GM12878 (cell line): ENCODE measurements around the gene OVCA2. TPM values are rescaled to one million over a fixed set of nuclear protein-coding genes. Genes with fewer than 3 reads are reported as not detected.

Experiments
- ATAC-seq: fragments of 200-7000 bp; cut with Tn5 transposase; 3 replicates; pipeline ENCODE4 v1.9.1; 2020; ENCODE audit warnings: mild to moderate bottlenecking, moderate library complexity
- BruUV-seq: library from RNA; stranded (reverse); fragments of 400-500 nt; replicated peaks from 2 replicates; lab custom pipeline; 2021; lab: Mats Ljungman, UMichigan
- CTCF ChIA-PET: fragments of 300-600 bp; sonication (Branson Sonifier 250); formaldehyde crosslinking; extraction: SDS; loops from one replicate; lab custom pipeline; 2021; ENCODE audit warnings: inconsistent platforms; lab: Yijun Ruan, JAX
- POLR2A ChIA-PET: fragments of 350-600 bp; formaldehyde crosslinking; extraction: SDS; loops from one replicate; lab custom pipeline; 2021; ENCODE audit warnings: inconsistent platforms; lab: Charles Lee
- RAD21 ChIA-PET: fragments of 300-600 bp; sonication (Branson Sonifier 250); formaldehyde crosslinking; loops from one replicate; lab custom pipeline; 2023; ENCODE audit warnings: antibody characterized with exemption; ENCODE audit not compliant: unreplicated experiment; lab: Charles Lee
- SMC1A ChIA-PET: fragments of 300-600 bp; sonication (Branson Sonifier 250); formaldehyde crosslinking; loops from one replicate; lab custom pipeline; 2023; ENCODE audit not compliant: unreplicated experiment, uncharacterized antibody; lab: Charles Lee
- DNase-seq: peaks from one replicate; pipeline ENCODE4 v3.0.0-alpha.2; 2011; ENCODE audit warnings: low read depth, low spot score
- FAIRE-seq: peaks from 3 replicates; lab custom pipeline; 2011; peaks lifted over from hg19 to GRCh38; lab: Jason Lieb, UNC
- H2AFZ ChIP-seq: 2 replicates; pipeline ENCODE4 v1.6.0; 2011; ENCODE audit warnings: low read depth, low read length, control low read depth; ENCODE audit not compliant: control insufficient read depth
- H3K27ac ChIP-seq: 2 replicates; pipeline ENCODE4 v1.5.1; 2011; ENCODE audit warnings: control low read depth; ENCODE audit not compliant: control insufficient read depth, insufficient read depth
- H3K27me3 ChIP-seq, 2 experiments: replicated peaks in 1 of 2; 2 replicates each; pipeline versions ENCODE4 v1.6.0 to v1.6.1; 2011; ENCODE audit warnings: low read length in 1 of 2; ENCODE audit not compliant: control insufficient read depth in 2 of 2, insufficient read depth in 2 of 2
- H3K36me3 ChIP-seq, 2 experiments: 2 replicates each; pipeline ENCODE4 v1.5.1; 2011; ENCODE audit warnings: low read length in 1 of 2; ENCODE audit not compliant: control insufficient read depth in 2 of 2, insufficient read depth in 2 of 2
- H3K4me1 ChIP-seq: 2 replicates; pipeline ENCODE4 v1.6.1; 2011; ENCODE audit warnings: mild to moderate bottlenecking, low read length, moderate library complexity, mixed read lengths; ENCODE audit not compliant: control insufficient read depth, insufficient read depth
- H3K4me2 ChIP-seq: 2 replicates; pipeline ENCODE4 v1.6.0; 2011; ENCODE audit warnings: control low read depth; ENCODE audit not compliant: control insufficient read depth, insufficient read depth
- H3K4me3 ChIP-seq: fragments of 200-600 bp; sonication (generic); 2 replicates; pipeline ENCODE4 v1.5.1; 2016
- H3K79me2 ChIP-seq: 2 replicates; pipeline ENCODE4 v1.6.0; 2011; ENCODE audit warnings: low read length; ENCODE audit not compliant: control insufficient read depth, insufficient read depth
- H3K9ac ChIP-seq: 2 replicates; pipeline ENCODE4 v1.8.0; 2011; ENCODE audit warnings: low read length, control low read depth, mixed read lengths; ENCODE audit not compliant: control insufficient read depth, insufficient read depth
- H3K9me3 ChIP-seq: replicated peaks from 3 replicates; pipeline ENCODE4 v1.5.1; 2011; ENCODE audit warnings: mild to moderate bottlenecking, low read length; ENCODE audit not compliant: control insufficient read depth, insufficient read depth
- H4K20me1 ChIP-seq: 2 replicates; pipeline ENCODE4 v1.6.0; 2011; ENCODE audit not compliant: control insufficient read depth, insufficient read depth
- BACH1 ChIP-seq: fragments of 450-650 bp; IDR thresholded peaks from 2 replicates; pipeline ENCODE4 v1.6.1; 2017; ENCODE audit warnings: mild to moderate bottlenecking, borderline replicate concordance
- CHD2 ChIP-seq: IDR thresholded peaks from 2 replicates; pipeline ENCODE4 v1.6.1; 2011; ENCODE audit warnings: low read depth, low read length, improper control_type of control experiment, borderline replicate concordance
- GATAD2B ChIP-seq: fragments of 450-650 bp; conservative IDR thresholded peaks from 2 replicates; pipeline ENCODE4 v1.6.1; 2017; ENCODE audit warnings: low read depth, mild to moderate bottlenecking, moderate library complexity
- PAX8 ChIP-seq: fragments of 450-650 bp; IDR thresholded peaks from 2 replicates; pipeline ENCODE4 v1.6.1; 2017; ENCODE audit warnings: mild to moderate bottlenecking, moderate library complexity
- REST ChIP-seq: IDR thresholded peaks from 2 replicates; pipeline ENCODE4 v1.6.1; 2012; ENCODE audit warnings: mild to moderate bottlenecking, low read depth, low read length
- SREBF1 ChIP-seq: IDR thresholded peaks from 2 replicates; pipeline ENCODE4 v1.6.1; 2012; ENCODE audit warnings: mild to moderate bottlenecking, low read length
- SREBF2 ChIP-seq: IDR thresholded peaks from 2 replicates; pipeline ENCODE4 v1.6.1; 2012; ENCODE audit warnings: mild to moderate bottlenecking, low read length
- ZBTB4 ChIP-seq: fragments of 450-650 bp; formaldehyde crosslinking; IDR thresholded peaks from 2 replicates; pipeline ENCODE4 v1.4.0; 2022; ENCODE audit warnings: mild to moderate bottlenecking, moderate library complexity
- ZSCAN29 ChIP-seq: fragments of 450-650 bp; IDR thresholded peaks from 2 replicates; pipeline ENCODE4 v1.6.1; 2017; ENCODE audit warnings: mild to moderate bottlenecking, moderate library complexity
- WGBS: methylation state at CpG from one replicate; pipeline ENCODE4 v1.1.6; 2016; ENCODE audit warnings: low lambda C conversion rate; ENCODE audit not compliant: insufficient replicate concordance, insufficient coverage; ENCODE audit errors: missing lambda C conversion rate; 5-methylcytosine and 5-hydroxymethylcytosine counted together
- in situ Hi-C: fragments of 300-500 bp; cut with MboI; formaldehyde crosslinking; loops from 9 replicates; pipeline ENCODE4 v1.14.3; 2018; ENCODE audit warnings: mixed read lengths
- intact Hi-C: fragments of 100-400 bp; cut with micrococcal nuclease; formaldehyde crosslinking; loops from one replicate; pipeline ENCODE4 v1.14.2; 2022; ENCODE audit not compliant: unreplicated experiment
- polyA plus RNA-seq, 11 experiments: library from polyadenylated mRNA; depleted of rRNA in 4 of 11; unstranded in 6 of 11; stranded (reverse) in 5 of 11; fragments of >200 nt; fragmentation: Nextera tagmentation in 4 of 11; fragmentation: Illumina TruSeq in 1 of 11; extraction: Ambion mirVana in 4 of 11; extraction: Trizol in 1 of 11; gene quantifications; 1 replicate in 1 of 11; 2 replicates in 10 of 11; pipeline versions ENCODE4 v1.2.1 to v1.2.3, GENCODE V29; 2011 to 2016; ENCODE audit warnings: inconsistent platforms in 2 of 11, missing spikeins in 2 of 11, low read depth in 1 of 11
- total RNA-seq, 4 experiments: library from RNA; depleted of rRNA in 3 of 4; stranded (reverse); fragments of >200 nt in 3 of 4; fragmentation: Illumina TruSeq in 1 of 4; extraction: Trizol in 1 of 4; gene quantifications; 2 replicates each; pipeline versions ENCODE4 v1.2.1 to v1.2.3, GENCODE V29; 2013 to 2021

Gene OVCA2
- total and polyA plus RNA-seq, 10 of the 15 experiments (the other 5 are each of a cell fraction or from before 2014, with no cell fraction given), result 6.1 to 75.3 (median 40.7) TPM

GRCh38 chr17:1999557-2000251 lies 42.1 kb upstream of the OVCA2 start:
- BruUV-seq, result no TSS peak
- Histone ChIP-seq H3K4me1 (no peaks in the 10 kb centered on the region), H3K36me3 (no peaks in the 10 kb centered on the region), H3K79me2 (no peaks in the 10 kb centered on the region), H3K4me3 (no peak overlapping the region), H3K27me3 (peaks cover 1 to 3% of the 10 kb centered on the region in 2 experiments; a peak in 2 of 4 replicates), H3K4me2 (no peak overlapping the region), H3K27ac (no peak overlapping the region), H4K20me1 (no peaks in the 10 kb centered on the region), H2AFZ (no peak overlapping the region), H3K9me3 (no peaks in the 10 kb centered on the region), H3K9ac (no peak overlapping the region)
- WGBS, result 33% methylated on average over 13 of the region's 13 CpGs
- RAD21 ChIA-PET, result no interaction called here
- intact Hi-C loops (no loop called here), in situ Hi-C loops (loop anchor here (25.0 kb wide), 1 partner anchor 87 kb away; no protein-coding TSS in a partner anchor)
- TF ChIP-seq CHD2, result no peak
- FAIRE-seq (no peak), ATAC-seq (no peak), DNase-seq (no peak)
- SMC1A ChIA-PET, result no interaction called here
- CTCF ChIA-PET, result no interaction called here
- POLR2A ChIA-PET, result no interaction called here

GRCh38 chr17:2002767-2003329 lies 39.0 kb upstream of the OVCA2 start:
- Histone ChIP-seq H3K27me3 (peaks cover 0 to 1% of the 10 kb centered on the region in 2 experiments; a peak in 1 of 4 replicates), H3K27ac (no peak overlapping the region), H4K20me1 (no peaks in the 10 kb centered on the region), H3K4me1 (no peaks in the 10 kb centered on the region), H3K4me2 (no peak overlapping the region), H3K36me3 (no peaks in the 10 kb centered on the region), H2AFZ (no peak overlapping the region), H3K79me2 (no peaks in the 10 kb centered on the region), H3K4me3 (no peak overlapping the region), H3K9me3 (no peaks in the 10 kb centered on the region), H3K9ac (no peak overlapping the region)
- RAD21 ChIA-PET, result interaction anchor here (0.7 kb wide), 1 partner anchor 413 kb away, joined by 3 read pairs; no protein-coding TSS in a partner anchor
- BruUV-seq, result no TSS peak
- ATAC-seq (no peak), FAIRE-seq (no peak), DNase-seq (no peak)
- CTCF ChIA-PET, result no interaction called here
- 48% methylated on average over 16 of the region's 16 CpGs for WGBS
- in situ Hi-C loops, result loop anchor here (25.0 kb wide), 1 partner anchor 91 kb away; no protein-coding TSS in a partner anchor
- SMC1A ChIA-PET, result interaction anchor here (1.0 kb wide), 1 partner anchor 9 kb away, joined by 3 read pairs; no protein-coding TSS in a partner anchor
- intact Hi-C loops, result no loop called here
- POLR2A ChIA-PET, result no interaction called here
- TF ChIP-seq PAX8, result no peak
- TF ChIP-seq BACH1, result no peak
- TF ChIP-seq SREBF1, result no peak
- TF ChIP-seq ZBTB4 (CRISPR knock-in tag), result no peak
- TF ChIP-seq SREBF2, result no peak
- TF ChIP-seq GATAD2B, result no peak
- TF ChIP-seq REST, result no peak
- TF ChIP-seq ZSCAN29, result no peak
